Activated CD4-positive, alpha-beta T cell treated with anti-CD3 and anti-CD28 coated beads for 48 hours (primary cell): Measurements from ENCODE around the gene CNOT3.

ENCODE experiments used
- DNase-seq: peaks from one replicate; pipeline ENCODE4 v3.0.0-alpha.2; 2020

Gene CNOT3

GRCh38 chr19:54123682-54124081 is 13.9 kb upstream of the CNOT3 start:
- no peak for DNase-seq

- no peak for DNase-seq
Measured at GRCh38 chr19:54124393-54124792, 13.2 kb upstream of the CNOT3 start.

- DNase-seq: no peak
Measured at GRCh38 chr19:54125713-54126112, 11.8 kb upstream of the CNOT3 start.

- DNase-seq: no peak
Measured at GRCh38 chr19:54127688-54128440, 9.7 kb upstream of the CNOT3 start.

GRCh38 chr19:54128441-54128725 is 9.2 kb upstream of the CNOT3 start:
- DNase-seq: no peak

GRCh38 chr19:54128796-54129616 is 8.6 kb upstream of the CNOT3 start:
- no peak for DNase-seq

- DNase-seq: no peak
Measured at GRCh38 chr19:54129617-54129996, 8.0 kb upstream of the CNOT3 start.

GRCh38 chr19:54133312-54133956 is 4.1 kb upstream of the CNOT3 start:
- no peak for DNase-seq

- no peak for DNase-seq
Measured at GRCh38 chr19:54133957-54134590, 3.5 kb upstream of the CNOT3 start.

- no peak for DNase-seq
Measured at GRCh38 chr19:54136086-54136863, 1.3 kb upstream of the CNOT3 start.

- DNase-seq: peak; percentile 99
Measured at GRCh38 chr19:54136864-54137698, 481 bp upstream of the CNOT3 start.

- DNase-seq: peak; percentile 52
Measured at GRCh38 chr19:54138489-54139256, 1.1 kb downstream of the CNOT3 start.

GRCh38 chr19:54141356-54141755 is 3.8 kb downstream of the CNOT3 start:
- no peak for DNase-seq

- no peak for DNase-seq
Measured at GRCh38 chr19:54142166-54142780, 4.7 kb downstream of the CNOT3 start.

- no peak for DNase-seq
Measured at GRCh38 chr19:54145541-54146158, 8.1 kb downstream of the CNOT3 start.

GRCh38 chr19:54147676-54148075 is 10.1 kb downstream of the CNOT3 start:
- DNase-seq: no peak

GRCh38 chr19:54148158-54148557 is 10.6 kb downstream of the CNOT3 start:
- DNase-seq: no peak

- no peak for DNase-seq
Measured at GRCh38 chr19:54149021-54149812, 11.7 kb downstream of the CNOT3 start.

GRCh38 chr19:54151362-54152035 is 13.9 kb downstream of the CNOT3 start:
- no peak for DNase-seq
